Ishikawa (cell line): ENCODE results near the gene CORO7.

Source experiments
- CEBPB ChIP-seq: IDR thresholded peaks from 2 replicates; pipeline ENCODE4 v1.6.1; 2012
- CREB1 ChIP-seq: IDR thresholded peaks from 2 replicates; pipeline ENCODE4 v1.6.1; 2012; ENCODE audit warnings: low read depth
- EGR1 ChIP-seq: IDR thresholded peaks from 2 replicates; pipeline ENCODE4 v1.6.1; 2012
- EP300 ChIP-seq: IDR thresholded peaks from 2 replicates; pipeline ENCODE4 v1.6.1; 2012; ENCODE audit warnings: borderline replicate concordance
- FOXM1 ChIP-seq: IDR thresholded peaks from 2 replicates; pipeline ENCODE4 v1.6.1; 2012; ENCODE audit warnings: low read depth, borderline replicate concordance
- NFIC ChIP-seq: IDR thresholded peaks from 2 replicates; pipeline ENCODE4 v1.6.1; 2012
- RAD21 ChIP-seq: IDR thresholded peaks from 2 replicates; pipeline ENCODE4 v1.6.1; 2012; ENCODE audit warnings: low read depth
- TAF1 ChIP-seq: IDR thresholded peaks from 2 replicates; pipeline ENCODE4 v1.6.1; 2012; ENCODE audit warnings: low read depth, mild to moderate bottlenecking
- TCF12 ChIP-seq: IDR thresholded peaks from 2 replicates; pipeline ENCODE4 v1.6.1; 2012; ENCODE audit warnings: low read depth
- TEAD4 ChIP-seq: IDR thresholded peaks from 2 replicates; pipeline ENCODE4 v1.6.1; 2012
- YY1 ChIP-seq: IDR thresholded peaks from 2 replicates; pipeline ENCODE4 v1.6.1; 2012; ENCODE audit warnings: low read depth
- ZBTB7A ChIP-seq: IDR thresholded peaks from 2 replicates; pipeline ENCODE4 v1.6.1; 2012; ENCODE audit warnings: low read depth
- TF ChIP-seq, protein P1 (sequence below): IDR thresholded peaks from 2 replicates; pipeline ENCODE4 v1.6.1; 2012; ENCODE audit warnings: low read depth, mild to moderate bottlenecking
- TF ChIP-seq, protein P2 (sequence below): IDR thresholded peaks from 2 replicates; pipeline ENCODE4 v1.6.1; 2012
- TF ChIP-seq, protein P3 (sequence below): IDR thresholded peaks from 2 replicates; pipeline ENCODE4 v1.6.1; 2012

CORO7 gene

DNA sequence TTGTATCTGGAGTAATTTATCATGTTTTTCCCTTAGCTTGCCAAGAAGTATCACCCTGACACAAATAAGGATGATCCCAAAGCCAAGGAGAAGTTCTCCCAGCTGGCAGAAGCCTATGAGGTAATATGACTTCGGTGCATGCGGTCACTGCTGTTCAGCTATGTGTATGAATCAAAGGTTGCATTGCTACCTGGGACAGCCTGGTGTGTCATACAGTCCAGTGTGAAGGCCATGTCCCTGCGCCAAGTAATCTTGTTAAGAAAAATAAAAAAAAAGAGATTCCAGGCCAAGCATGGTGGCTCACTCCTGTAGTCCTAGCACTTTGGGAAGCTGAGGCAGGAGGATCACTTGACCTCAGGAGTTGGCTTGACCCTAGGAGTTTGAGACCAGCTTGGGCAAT lies 21.0 kb upstream of the CORO7 start:
- TF ChIP-seq, protein P1, sequence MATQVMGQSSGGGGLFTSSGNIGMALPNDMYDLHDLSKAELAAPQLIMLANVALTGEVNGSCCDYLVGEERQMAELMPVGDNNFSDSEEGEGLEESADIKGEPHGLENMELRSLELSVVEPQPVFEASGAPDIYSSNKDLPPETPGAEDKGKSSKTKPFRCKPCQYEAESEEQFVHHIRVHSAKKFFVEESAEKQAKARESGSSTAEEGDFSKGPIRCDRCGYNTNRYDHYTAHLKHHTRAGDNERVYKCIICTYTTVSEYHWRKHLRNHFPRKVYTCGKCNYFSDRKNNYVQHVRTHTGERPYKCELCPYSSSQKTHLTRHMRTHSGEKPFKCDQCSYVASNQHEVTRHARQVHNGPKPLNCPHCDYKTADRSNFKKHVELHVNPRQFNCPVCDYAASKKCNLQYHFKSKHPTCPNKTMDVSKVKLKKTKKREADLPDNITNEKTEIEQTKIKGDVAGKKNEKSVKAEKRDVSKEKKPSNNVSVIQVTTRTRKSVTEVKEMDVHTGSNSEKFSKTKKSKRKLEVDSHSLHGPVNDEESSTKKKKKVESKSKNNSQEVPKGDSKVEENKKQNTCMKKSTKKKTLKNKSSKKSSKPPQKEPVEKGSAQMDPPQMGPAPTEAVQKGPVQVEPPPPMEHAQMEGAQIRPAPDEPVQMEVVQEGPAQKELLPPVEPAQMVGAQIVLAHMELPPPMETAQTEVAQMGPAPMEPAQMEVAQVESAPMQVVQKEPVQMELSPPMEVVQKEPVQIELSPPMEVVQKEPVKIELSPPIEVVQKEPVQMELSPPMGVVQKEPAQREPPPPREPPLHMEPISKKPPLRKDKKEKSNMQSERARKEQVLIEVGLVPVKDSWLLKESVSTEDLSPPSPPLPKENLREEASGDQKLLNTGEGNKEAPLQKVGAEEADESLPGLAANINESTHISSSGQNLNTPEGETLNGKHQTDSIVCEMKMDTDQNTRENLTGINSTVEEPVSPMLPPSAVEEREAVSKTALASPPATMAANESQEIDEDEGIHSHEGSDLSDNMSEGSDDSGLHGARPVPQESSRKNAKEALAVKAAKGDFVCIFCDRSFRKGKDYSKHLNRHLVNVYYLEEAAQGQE = no peak
- no peak for TF ChIP-seq TCF12
- TF ChIP-seq, protein P2, sequence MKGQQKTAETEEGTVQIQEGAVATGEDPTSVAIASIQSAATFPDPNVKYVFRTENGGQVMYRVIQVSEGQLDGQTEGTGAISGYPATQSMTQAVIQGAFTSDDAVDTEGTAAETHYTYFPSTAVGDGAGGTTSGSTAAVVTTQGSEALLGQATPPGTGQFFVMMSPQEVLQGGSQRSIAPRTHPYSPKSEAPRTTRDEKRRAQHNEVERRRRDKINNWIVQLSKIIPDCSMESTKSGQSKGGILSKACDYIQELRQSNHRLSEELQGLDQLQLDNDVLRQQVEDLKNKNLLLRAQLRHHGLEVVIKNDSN = no peak
- TF ChIP-seq EP300 = no peak
- no peak for TF ChIP-seq RAD21
- TF ChIP-seq CREB1 = no peak
- no peak for TF ChIP-seq CEBPB
- no peak for TF ChIP-seq TAF1
- TF ChIP-seq ZBTB7A = no peak
- TF ChIP-seq, protein P3, sequence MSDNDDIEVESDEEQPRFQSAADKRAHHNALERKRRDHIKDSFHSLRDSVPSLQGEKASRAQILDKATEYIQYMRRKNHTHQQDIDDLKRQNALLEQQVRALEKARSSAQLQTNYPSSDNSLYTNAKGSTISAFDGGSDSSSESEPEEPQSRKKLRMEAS = no peak
- no peak for TF ChIP-seq NFIC
- no peak for TF ChIP-seq TEAD4

DNA sequence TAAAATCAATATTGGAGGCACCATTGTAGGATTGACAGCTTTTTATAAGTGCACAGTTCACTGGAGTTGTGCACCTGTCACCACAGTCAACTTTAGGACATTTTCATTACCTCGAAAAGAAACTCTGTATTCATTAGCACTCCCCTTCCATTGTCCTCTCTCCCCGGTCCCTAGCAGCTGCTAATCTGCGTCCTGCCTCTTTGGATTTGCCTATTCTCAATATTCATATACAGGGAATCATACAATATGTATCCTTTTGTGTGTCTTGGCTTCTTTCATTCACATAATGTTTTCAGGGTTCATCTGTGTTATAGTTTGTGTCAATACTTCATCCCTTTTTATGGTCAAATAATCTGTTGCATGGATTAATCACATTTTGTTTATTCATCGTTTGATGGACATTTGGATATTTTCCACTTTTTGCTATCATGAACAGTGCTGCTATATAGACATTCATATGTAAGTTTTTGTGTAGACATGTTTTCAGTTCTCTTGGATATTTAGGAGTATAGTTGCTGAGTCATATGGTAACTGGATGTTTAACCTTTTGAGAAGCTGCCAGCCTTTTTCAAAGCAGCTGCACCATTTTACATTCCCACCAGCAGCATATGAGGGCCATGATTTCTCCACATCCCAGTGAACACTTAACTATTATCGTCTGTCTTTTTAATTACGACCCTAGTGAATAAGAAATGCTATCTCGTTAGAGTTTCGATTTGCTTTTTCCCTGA lies 19.1 kb upstream of the CORO7 start:
- TF ChIP-seq EP300 (no peak), FOXM1 (no peak), YY1 (no peak), TCF12 (no peak), NFIC (no peak), ZBTB7A (no peak), RAD21 (no peak), TEAD4 (no peak), EGR1 (no peak), TAF1 (no peak), CREB1 (no peak), CEBPB (no peak)
- TF ChIP-seq, protein P3 = no peak
- TF ChIP-seq, protein P1 = no peak
- TF ChIP-seq, protein P2 = no peak

DNA sequence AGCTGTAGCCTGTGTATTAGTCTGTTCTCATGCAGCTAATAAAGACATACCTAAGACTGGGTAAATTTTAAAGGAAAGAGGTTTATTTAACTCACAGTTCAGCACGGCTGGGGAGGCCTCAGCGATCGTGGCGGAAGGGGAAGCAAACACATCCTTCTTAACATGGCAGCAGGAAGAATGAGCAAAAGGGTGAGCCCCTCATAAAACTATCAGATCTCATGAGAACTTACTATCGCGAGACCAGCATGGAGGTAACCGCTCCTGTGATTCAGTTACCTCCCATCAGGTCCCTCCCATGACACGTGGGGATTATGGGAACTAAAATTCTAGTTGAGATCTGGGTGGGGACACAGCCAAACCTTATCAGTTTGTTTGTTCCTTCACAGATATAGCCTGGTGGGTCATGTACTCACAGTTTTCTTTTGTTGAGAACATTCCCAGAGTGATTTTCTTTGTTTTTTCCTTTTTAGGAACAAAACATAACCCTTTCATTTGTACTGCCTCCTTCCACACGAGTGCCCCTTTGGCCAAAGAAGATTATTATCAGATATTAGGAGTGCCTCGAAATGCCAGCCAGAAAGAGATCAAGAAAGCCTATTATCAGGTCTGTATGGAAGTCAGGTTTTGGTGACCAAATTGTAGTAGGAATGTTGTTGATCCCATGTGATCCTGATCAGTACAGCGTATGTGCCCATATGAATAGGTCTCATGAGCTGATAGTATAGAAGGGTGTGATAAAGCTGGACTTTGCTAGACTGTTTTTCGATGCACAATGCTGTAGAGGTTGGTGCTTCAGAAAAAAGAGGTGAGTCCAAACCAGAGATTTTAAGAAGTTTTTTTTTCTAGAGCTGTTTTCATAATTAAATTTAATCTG lies 17.8 kb upstream of the CORO7 start:
- TF ChIP-seq FOXM1 = no peak
- TF ChIP-seq, protein P3 = no peak
- no peak for TF ChIP-seq ZBTB7A
- no peak for TF ChIP-seq CREB1
- no peak for TF ChIP-seq EP300
- no peak for TF ChIP-seq CEBPB
- TF ChIP-seq RAD21 = no peak
- TF ChIP-seq NFIC = no peak
- TF ChIP-seq, protein P2 = no peak
- TF ChIP-seq TCF12 = no peak
- no peak for TF ChIP-seq EGR1
- no peak for TF ChIP-seq TAF1
- TF ChIP-seq YY1 = no peak
- no peak for TF ChIP-seq TEAD4
- TF ChIP-seq, protein P1 = no peak
